Stimulated activated CD8-positive, alpha-beta memory T cell treated with anti-CD3 and anti-CD28 coated beads, Interleukin-7, amount 100 ng/mL, for 48 hours (primary cell): ENCODE measurements around the gene FBRS.

Experiments used
- DNase-seq, 2 donors: peaks; one replicate each; pipeline ENCODE4 v3.0.0-alpha.2; 2020; ENCODE audit warnings: low read depth in 1 of 2; ENCODE audit errors: extremely low read depth in 1 of 2

Gene FBRS

GRCh38 chr16:30641378-30641982, 16.8 kb upstream of the FBRS start:
- DNase-seq, result no peak

GRCh38 chr16:30644334-30644830, 13.8 kb upstream of the FBRS start:
- DNase-seq, result no peak

GRCh38 chr16:30645727-30646126, 12.5 kb upstream of the FBRS start:
- DNase-seq, result no peak

- no peak for DNase-seq
These were observed 11.0 kb upstream of the FBRS start for GRCh38 chr16:30647274-30647571.

GRCh38 chr16:30649725-30650368, 8.4 kb upstream of the FBRS start:
- DNase-seq, result peak in 1 of 2 donors; percentile 39

GRCh38 chr16:30650369-30651123, 7.7 kb upstream of the FBRS start, which contains the start of gene PRR14:
TSS of gene PRR14 (plus strand) at chr16:30650960. CDS start at chr16:30651646, 686 bp downstream.
- peak; percentile 96 to 99 for DNase-seq

GRCh38 chr16:30651124-30652004, 6.9 kb upstream of the FBRS start:
- DNase-seq, result peak; percentile 60 to 70

- no peak for DNase-seq
These were observed 6.3 kb upstream of the FBRS start for GRCh38 chr16:30652005-30652296.

- DNase-seq, result no peak
These were observed 5.5 kb upstream of the FBRS start for GRCh38 chr16:30652718-30653117.

GRCh38 chr16:30654856-30655255, 3.4 kb upstream of the FBRS start:
- DNase-seq, result no peak

GRCh38 chr16:30655815-30656347, 2.4 kb upstream of the FBRS start:
- no peak for DNase-seq

- DNase-seq, result no peak
These were observed 1.8 kb upstream of the FBRS start for GRCh38 chr16:30656388-30656787.

GRCh38 chr16:30656974-30657865, 1.0 kb upstream of the FBRS start:
- DNase-seq, result no peak

GRCh38 chr16:30658731-30659506, 688 bp downstream of the FBRS start:
- peak in 1 of 2 donors; percentile 92 for DNase-seq

GRCh38 chr16:30659507-30660423, 1.5 kb downstream of the FBRS start:
- DNase-seq, result peak; percentile 25 to 34

- DNase-seq, result peak; percentile 54 to 82
These were observed 2.4 kb downstream of the FBRS start for GRCh38 chr16:30660424-30661261.

- DNase-seq, result no peak
These were observed 4.2 kb downstream of the FBRS start for GRCh38 chr16:30662449-30662848.
